ENCODE results near the gene TPCN2. TPM values are rescaled to one million over a fixed set of nuclear protein-coding genes. Genes with fewer than 3 reads are reported as not detected.

The TPCN2 gene
- total and polyA plus RNA-seq, 2 of the 4 experiments (the other 2 are of a cell fraction), result 3.4 to 8.0 TPM

DNA sequence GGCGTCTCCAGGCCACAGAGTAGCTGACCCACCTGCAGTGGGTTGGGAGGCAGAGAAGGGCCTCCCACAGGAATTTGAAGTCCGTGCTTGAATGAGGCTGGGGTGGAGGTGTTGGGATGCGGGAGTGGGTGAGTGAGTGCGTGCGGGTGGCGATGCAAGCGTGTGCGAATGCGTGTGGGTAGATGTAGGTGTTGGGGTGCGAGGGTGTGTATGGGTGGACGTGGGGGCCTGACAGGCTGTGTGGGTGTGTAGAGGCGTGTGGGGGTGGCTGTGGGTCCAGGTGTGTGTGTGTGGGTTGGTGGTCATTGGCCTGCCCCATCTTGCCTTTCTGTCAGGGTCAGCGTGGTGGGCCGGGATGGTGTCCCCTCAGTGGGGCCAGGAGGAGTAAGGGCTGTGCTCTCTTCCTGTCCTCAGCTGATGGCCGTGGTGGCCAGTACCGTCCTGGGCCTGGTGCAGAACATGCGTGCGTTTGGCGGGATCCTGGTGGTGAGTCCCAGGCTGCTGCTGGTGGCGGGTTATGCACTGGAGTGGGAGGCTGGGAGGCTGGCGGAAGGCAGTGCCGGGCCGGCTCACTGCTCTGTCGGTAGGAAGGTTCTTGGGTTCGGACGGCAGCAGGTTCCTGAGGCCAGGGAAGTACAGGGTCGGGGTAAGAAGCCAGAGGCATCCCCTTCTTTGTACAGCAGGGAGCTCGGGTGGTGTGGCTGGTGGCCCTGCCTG is 35.0 kb downstream of the TPCN2 start:
- Histone ChIP-seq H3K18ac (ENCODE audit: low read depth, low read length) (no peak overlapping the region), H3K4me1 (ENCODE audit: control insufficient read depth, insufficient read depth, low read length) (peaks cover 12% of the 10 kb centered on the region), H4K20me1 (ENCODE audit: insufficient read depth, low read length) (peaks cover 12% of the 10 kb centered on the region), H3K4ac (ENCODE audit: low read depth, low read length) (no peak overlapping the region), H3K36me3 (ENCODE audit: control insufficient read depth, insufficient read depth, low read length) (peaks cover 37% of the 10 kb centered on the region), H3K79me1 (ENCODE audit: low read depth in 1 of 2, low read length in 2 of 2) (peaks cover 0 to 16% of the 10 kb centered on the region in 2 experiments; a peak in 2 of 4 replicates), H4K8ac (ENCODE audit: low read depth in 2 of 2, low read length in 2 of 2) (no peak overlapping the region), H3K27ac (ENCODE audit: insufficient read depth, low read length) (no peak overlapping the region), H3K4me3 (ENCODE audit: insufficient read depth, low read depth, low read length) (no peak overlapping the region), H3K56ac (ENCODE audit: extremely low read depth, insufficient read depth, low read length) (no peak overlapping the region), H3K23ac (ENCODE audit: low read depth, low read length) (no peak overlapping the region), H3K9me1 (ENCODE audit: insufficient read depth, low read length) (peaks cover 7% of the 10 kb centered on the region; the same call in 1 of the 2 replicates), H3K9ac (ENCODE audit: low read depth, low read length) (no peak overlapping the region), H2BK15ac (ENCODE audit: low read depth, low read length) (no peak overlapping the region), H2BK5ac (ENCODE audit: low read depth, low read length, poor library complexity, severe bottlenecking) (no peak overlapping the region), H2BK120ac (ENCODE audit: low read depth, low read length) (no peak overlapping the region), H2BK20ac (ENCODE audit: low read depth, low read length) (no peak overlapping the region), H2AK9ac (replicated peaks; ENCODE audit: low read depth, low read length, poor library complexity) (no peak overlapping the region), H2AFZ (replicated peaks; ENCODE audit: low read length, poor library complexity) (no peak overlapping the region), H4K91ac (ENCODE audit: insufficient read depth, low read depth, low read length) (no peak overlapping the region), H3K4me2 (ENCODE audit: low read depth, low read length) (no peak overlapping the region), H3K9me3 (ENCODE audit: control insufficient read depth, insufficient read depth, low read length) (no peaks in the 10 kb centered on the region), H3K27me3 (ENCODE audit: control insufficient read depth, insufficient read depth, low read length) (no peaks in the 10 kb centered on the region), H3K14ac (replicated peaks; ENCODE audit: low read depth, low read length) (no peak overlapping the region), H2AK5ac (ENCODE audit: low read depth, low read length) (no peak overlapping the region), H4K5ac (ENCODE audit: low read depth, low read length) (no peak overlapping the region)
- TF ChIP-seq CEBPB (IDR thresholded peaks at IDR 0.05; ENCODE audit: low read depth, low read length) (no peak), BHLHE40 (IDR thresholded peaks at IDR 0.05; ENCODE audit: low read depth, low read length) (no peak), NFE2L2 (IDR thresholded peaks at IDR 0.05; ENCODE audit: low read depth, low read length) (no peak), MXI1 (IDR thresholded peaks at IDR 0.05; ENCODE audit: borderline replicate concordance, low read depth, low read length) (no peak), SMC3 (IDR thresholded peaks at IDR 0.05; ENCODE audit: low read depth, low read length) (no peak), CTCF (conservative IDR thresholded peaks at IDR 0.05; ENCODE audit: low read depth, low read length) (no peak), CHD1 (IDR thresholded peaks at IDR 0.05; ENCODE audit: low read depth, low read length) (no peak), USF2 (IDR thresholded peaks at IDR 0.05; ENCODE audit: low read depth, low read length) (no peak), MAZ (IDR thresholded peaks at IDR 0.05; ENCODE audit: borderline replicate concordance, low read depth, low read length) (no peak), RCOR1 (IDR thresholded peaks at IDR 0.05; ENCODE audit: insufficient replicate concordance, low read length) (no peak), FOS (IDR thresholded peaks at IDR 0.05; ENCODE audit: low read depth, low read length) (no peak)
- TF ChIP-seq, protein P1, sequence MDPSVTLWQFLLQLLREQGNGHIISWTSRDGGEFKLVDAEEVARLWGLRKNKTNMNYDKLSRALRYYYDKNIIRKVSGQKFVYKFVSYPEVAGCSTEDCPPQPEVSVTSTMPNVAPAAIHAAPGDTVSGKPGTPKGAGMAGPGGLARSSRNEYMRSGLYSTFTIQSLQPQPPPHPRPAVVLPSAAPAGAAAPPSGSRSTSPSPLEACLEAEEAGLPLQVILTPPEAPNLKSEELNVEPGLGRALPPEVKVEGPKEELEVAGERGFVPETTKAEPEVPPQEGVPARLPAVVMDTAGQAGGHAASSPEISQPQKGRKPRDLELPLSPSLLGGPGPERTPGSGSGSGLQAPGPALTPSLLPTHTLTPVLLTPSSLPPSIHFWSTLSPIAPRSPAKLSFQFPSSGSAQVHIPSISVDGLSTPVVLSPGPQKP (IDR thresholded peaks at IDR 0.05; ENCODE audit: borderline replicate concordance, low read depth, low read length), result no peak
- no peak for ATAC-seq (ENCODE audit: low read depth)
- in situ Hi-C loops (cut with MboI; ENCODE audit: low sequenced_read_pairs) (loop anchor here (5.0 kb wide), 2 partner anchors 76 to 176 kb away; no protein-coding TSS in a partner anchor), intact Hi-C loops (cut with micrococcal nuclease) (loop anchor here (10.0 kb wide), 1 partner anchor 469 kb away; no protein-coding TSS in a partner anchor), dilution Hi-C loops (cut with HindIII; ENCODE audit: low sequenced_read_pairs, unreplicated experiment) (no loop called here)
- BruUV-seq (replicated peaks), result no TSS peak
- CTCF ChIA-PET, result no interaction called here
- POLR2A ChIA-PET (ENCODE audit: unreplicated experiment), result no interaction called here
- WGBS, 2 experiments (ENCODE audit: extremely low coverage in 2 of 2, insufficient read length in 1 of 2), result 90 to 100% methylated on average over 2 to 8 of the region's 28 CpGs
- no peak for DNase-seq

Measured in IMR-90 (cell line).